Omental fat pad (tissue), 4 donors: ENCODE data around the gene COPB2. TPM values are rescaled to one million over a fixed set of nuclear protein-coding genes. Genes with fewer than 3 reads are reported as not detected.
"Not testable (repeated sequence)": the region's sequence is repeated elsewhere in the genome, so short reads cannot be mapped to it uniquely, and the experiment has no call there.

Experiments used
- ATAC-seq: fragments of 150-250 bp; one replicate; pipeline ENCODE4 v1.9.1; 2016; ENCODE audit warnings: mild to moderate bottlenecking, moderate library complexity; ENCODE audit not compliant: low FRiP score
- DNase-seq: peaks from one replicate; pipeline ENCODE4 v3.0.0-alpha.2; 2019; ENCODE audit warnings: low spot score
- CTCF ChIP-seq, 3 donors: fragments of 450-650 bp; IDR thresholded peaks; one replicate each; pipeline ENCODE4 v1.5.1; 2016 to 2017; ENCODE audit warnings: antibody characterized with exemption in 3 of 3, mild to moderate bottlenecking in 3 of 3, moderate library complexity in 2 of 3
- total RNA-seq, 4 donors: library from RNA; depleted of rRNA; stranded (reverse); fragments of >200 nt; gene quantifications; one replicate each; pipeline ENCODE4 v1.1.0, GENCODE V29; 2016

COPB2 gene
- total RNA-seq, 4 donors from 2014 or later: 77.1 to 97.6 (median 91.1) TPM

DNA sequence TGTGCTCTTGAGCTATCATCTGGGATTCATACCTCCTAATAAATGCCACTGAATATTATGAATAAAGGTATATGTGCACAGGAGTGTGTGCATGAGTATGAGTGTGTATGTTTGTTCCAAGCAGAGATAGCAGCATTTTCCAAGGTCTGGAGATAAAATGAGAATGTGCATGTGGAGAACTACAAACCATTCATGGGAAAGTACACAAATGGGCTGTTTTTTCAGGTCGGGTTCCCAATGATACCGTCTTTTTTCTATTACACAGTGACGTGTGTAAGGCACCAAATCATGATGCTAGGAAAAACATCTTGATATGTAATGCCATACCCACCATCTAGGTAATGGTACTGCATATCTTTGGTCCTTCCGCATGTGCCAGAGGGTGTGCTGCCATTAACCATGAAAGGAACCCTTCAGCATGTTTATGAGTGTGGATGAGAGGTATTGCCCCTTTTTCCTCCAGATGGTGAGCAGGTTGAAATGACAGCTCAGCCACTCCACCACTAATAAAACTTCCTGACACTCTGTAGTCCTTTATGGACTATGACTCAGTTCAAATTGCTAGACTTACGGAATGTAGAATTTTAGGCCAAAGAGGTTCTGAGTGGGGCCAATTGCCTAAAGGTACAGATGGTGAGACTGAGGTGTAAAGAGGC, 36.4 kb upstream of the COPB2 start:
- DNase-seq: no peak
- ATAC-seq: no peak
- TF ChIP-seq CTCF (IDR thresholded peaks at IDR 0.05): no peak

DNA sequence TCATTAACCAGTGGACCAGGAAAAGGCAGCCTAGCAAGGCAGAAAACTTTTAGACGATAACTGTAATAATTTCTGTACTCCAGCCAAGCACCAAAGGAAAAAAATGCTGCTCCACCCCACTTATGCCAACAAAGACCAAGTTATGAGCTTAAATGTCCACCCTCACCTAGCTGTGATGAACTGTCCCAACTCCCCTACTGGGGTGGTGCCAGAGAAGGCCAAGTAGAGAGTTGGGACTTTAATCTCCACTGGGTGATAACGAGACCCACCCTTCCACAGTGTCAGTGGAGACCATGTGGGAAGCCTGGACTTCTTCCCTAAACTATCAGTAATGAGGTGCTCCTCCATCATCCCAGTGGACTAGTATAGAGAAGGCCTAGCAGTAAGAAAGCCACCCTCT, 33.8 kb upstream of the COPB2 start:
- no peak for TF ChIP-seq CTCF (IDR thresholded peaks at IDR 0.05)
- no peak for ATAC-seq
- no peak for DNase-seq

- no peak for TF ChIP-seq CTCF (IDR thresholded peaks at IDR 0.05)
- no peak for DNase-seq
- ATAC-seq: no peak
Measured at GRCh38 chr3:139421460-139421859, 32.0 kb upstream of the COPB2 start.

GRCh38 chr3:139421040-139421439, 31.6 kb upstream of the COPB2 start:
- TF ChIP-seq CTCF (IDR thresholded peaks at IDR 0.05): no peak
- DNase-seq (no peak), ATAC-seq (no peak)

DNA sequence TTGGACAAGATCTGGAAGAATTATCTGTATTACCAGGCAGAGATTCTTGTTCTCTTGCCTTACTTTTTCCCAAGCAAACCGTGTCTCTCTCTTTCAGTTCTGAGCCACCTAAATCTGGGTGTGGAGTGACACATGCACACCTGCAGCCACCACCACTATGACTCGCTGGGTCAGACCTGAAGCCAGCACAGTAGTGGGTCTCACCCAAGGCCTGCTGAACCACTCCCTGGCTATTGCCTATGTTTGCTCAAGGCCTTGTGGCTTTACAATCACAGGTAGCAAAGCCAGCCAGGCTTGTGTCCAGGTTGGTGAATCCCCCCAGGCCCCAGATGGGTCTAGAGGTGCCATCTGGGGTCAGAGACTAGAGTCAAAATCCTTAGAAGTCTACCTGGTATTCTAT, 28.7 kb upstream of the COPB2 start:
- DNase-seq (no peak), ATAC-seq (no peak)
- TF ChIP-seq CTCF (IDR thresholded peaks at IDR 0.05): no peak

DNA sequence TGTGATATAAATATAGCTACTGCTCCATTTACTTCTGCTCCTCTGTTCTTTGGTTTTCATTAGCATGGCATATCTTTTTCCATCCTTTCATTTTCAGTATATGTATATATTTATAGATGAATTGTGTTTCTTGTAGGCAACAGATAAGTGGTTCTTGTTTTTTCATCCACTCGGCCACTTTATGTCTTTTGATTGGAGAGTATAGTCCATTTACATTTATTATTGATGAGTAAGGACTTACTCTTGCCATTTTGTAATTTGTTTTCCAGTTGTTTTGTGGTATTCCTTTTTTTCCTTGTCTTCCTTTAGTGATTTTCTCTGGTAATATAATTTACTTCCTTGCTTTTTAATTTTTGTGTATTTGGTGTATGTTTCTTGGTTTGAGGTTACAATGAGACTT, 26.8 kb upstream of the COPB2 start:
- ATAC-seq (no peak), DNase-seq (no peak)
- TF ChIP-seq CTCF (IDR thresholded peaks at IDR 0.05): no peak

GRCh38 chr3:139414608-139415224, 25.3 kb upstream of the COPB2 start:
- DNase-seq (no peak), ATAC-seq (no peak)
- no peak for TF ChIP-seq CTCF (IDR thresholded peaks at IDR 0.05)

DNA sequence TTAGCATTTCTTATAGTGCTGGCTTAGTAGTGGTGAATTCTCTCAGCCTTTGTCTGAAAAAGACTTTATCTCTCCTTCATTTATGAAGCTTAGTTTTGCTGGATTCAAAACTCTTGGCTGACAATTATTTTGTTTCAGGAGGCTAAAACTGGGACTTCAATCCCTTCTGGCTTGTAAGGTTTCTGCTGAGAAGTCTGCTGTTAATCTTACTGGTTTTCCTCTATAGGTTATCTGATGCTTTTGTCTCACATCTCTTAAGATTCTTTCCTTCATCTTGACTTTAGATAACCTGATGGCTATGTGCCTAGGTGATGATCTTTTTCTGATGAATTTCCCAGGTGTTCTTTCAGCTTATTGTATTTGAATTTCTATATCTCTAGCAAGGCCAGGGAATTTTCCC, 23.4 kb upstream of the COPB2 start:
- ATAC-seq, DNase-seq: not testable (repeated sequence)

DNA sequence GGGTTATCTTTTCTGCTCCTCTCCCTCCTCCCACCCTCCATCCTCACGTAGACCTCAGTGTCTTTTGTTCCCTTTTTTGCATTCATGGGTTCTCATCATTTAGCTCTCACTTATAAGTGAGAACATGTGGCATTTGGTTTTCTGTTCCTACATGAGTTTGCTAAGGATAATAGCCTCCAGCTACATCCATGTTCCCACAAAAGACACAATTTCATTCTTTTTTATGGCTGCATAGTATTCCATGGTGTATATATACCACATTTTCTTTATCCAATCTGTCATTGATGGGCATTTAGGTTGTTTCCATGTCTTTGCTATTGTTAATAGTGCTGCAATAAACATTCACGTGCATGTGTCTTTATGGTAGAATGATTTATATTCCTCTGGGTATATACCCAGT, 11.7 kb upstream of the COPB2 start:
- ATAC-seq, DNase-seq: not testable (repeated sequence)
